Measurements from ENCODE around the gene RAB11FIP2. TPM values are rescaled to one million over a fixed set of nuclear protein-coding genes. Genes with fewer than 3 reads are reported as not detected.

The RAB11FIP2 gene
- polyA plus RNA-seq, 1 of the 3 experiments (the other 2 are of a cell fraction): 3.0 TPM

DNA sequence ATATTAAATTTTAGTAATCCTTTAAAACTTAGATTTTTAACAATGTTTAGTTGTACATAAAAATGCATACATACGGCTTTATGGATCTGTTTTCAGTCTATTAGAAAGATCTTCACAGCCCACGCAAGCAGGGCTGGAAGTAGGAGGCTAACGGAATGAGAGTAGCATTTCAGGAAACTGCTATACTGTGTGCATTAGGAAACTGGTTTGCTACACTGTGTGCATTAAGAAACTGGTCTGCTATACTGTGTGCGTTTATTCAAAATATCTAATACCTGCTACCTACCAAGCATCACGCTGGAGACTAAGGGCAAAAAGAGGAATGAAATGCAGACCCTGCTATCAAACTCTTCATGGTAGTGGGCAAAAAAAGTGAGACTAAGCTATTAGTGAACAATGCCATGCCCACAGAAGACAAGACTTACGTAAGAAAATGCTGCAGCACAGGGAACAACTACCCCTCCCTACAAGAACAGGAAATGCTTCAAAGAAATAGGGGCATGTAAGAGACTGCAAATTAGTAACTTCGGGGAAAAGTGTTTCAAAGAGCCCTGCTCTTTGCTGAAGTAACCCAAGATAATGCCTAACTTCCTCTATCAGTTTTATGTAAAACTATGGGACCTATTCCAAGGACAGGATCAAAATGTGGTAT lies 11.3 kb downstream of the RAB11FIP2 start (continued):
- TF ChIP-seq YY1 (IDR thresholded peaks at IDR 0.05; ENCODE audit: low read depth): no peak

DNA sequence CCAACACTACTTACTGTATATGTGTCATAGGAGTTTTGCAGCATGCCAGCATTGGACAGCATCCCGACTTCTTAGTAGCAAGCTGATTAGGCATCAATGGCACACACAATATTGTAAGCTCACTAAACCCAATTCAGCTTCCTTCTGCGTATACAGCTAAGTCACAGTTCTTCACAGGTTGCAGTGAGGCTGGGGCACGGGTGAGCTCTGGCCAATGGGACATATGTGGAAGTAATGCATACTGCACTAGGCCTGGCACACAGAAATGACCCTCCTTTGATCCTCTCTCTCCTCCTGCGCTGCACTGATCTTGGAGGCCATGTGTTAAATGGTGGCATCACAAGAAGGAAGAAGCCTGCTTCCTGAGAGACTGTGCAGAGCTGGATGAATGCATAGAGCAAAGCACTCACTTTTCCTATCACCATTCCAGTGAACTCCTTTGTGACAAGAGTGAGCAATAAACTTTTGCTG lies 11.9 kb downstream of the RAB11FIP2 start:
- H3F3A ChIP-seq (replicated peaks; ENCODE audit: insufficient read depth): peaks cover 6% of the 10 kb centered on the region
- H3K9me2 ChIP-seq: no peaks in the 10 kb centered on the region
- WGBS (ENCODE audit: low lambda C conversion rate): 98% methylated on average over 4 of the region's 4 CpGs
- no peaks in the 10 kb centered on the region for H3K27me3 ChIP-seq (ENCODE audit: insufficient read depth)
- no peak overlapping the region for H3K4me3 ChIP-seq (ENCODE audit: low read depth in 2 of 2, low read length in 1 of 2)
- POLR2A ChIA-PET: interaction anchor here (2.1 kb wide), 1 partner anchor 11 kb away, joined by 7 read pairs; no protein-coding TSS in a partner anchor
- no peak overlapping the region; a peak in 1 of 4 replicates for H3K27ac ChIP-seq (ENCODE audit: low read depth in 2 of 2, low read length in 1 of 2)
- no peak overlapping the region for H2AFZ ChIP-seq (ENCODE audit: low read depth)
- no peak for TF ChIP-seq MXI1 (IDR thresholded peaks at IDR 0.05; ENCODE audit: low read depth, low read length)
- TF ChIP-seq, protein P1, sequence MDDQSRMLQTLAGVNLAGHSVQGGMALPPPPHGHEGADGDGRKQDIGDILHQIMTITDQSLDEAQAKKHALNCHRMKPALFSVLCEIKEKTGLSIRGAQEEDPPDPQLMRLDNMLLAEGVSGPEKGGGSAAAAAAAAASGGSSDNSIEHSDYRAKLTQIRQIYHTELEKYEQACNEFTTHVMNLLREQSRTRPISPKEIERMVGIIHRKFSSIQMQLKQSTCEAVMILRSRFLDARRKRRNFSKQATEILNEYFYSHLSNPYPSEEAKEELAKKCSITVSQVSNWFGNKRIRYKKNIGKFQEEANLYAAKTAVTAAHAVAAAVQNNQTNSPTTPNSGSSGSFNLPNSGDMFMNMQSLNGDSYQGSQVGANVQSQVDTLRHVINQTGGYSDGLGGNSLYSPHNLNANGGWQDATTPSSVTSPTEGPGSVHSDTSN (IDR thresholded peaks at IDR 0.05): no peak
- TF ChIP-seq TCF12 (IDR thresholded peaks at IDR 0.05): no peak
- TF ChIP-seq, protein P2, sequence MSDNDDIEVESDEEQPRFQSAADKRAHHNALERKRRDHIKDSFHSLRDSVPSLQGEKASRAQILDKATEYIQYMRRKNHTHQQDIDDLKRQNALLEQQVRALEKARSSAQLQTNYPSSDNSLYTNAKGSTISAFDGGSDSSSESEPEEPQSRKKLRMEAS (IDR thresholded peaks at IDR 0.05; ENCODE audit: low read depth): no peak
- no peak for TF ChIP-seq IRF3 (IDR thresholded peaks at IDR 0.05; ENCODE audit: low read depth, low read length)
- TF ChIP-seq NFIC (IDR thresholded peaks at IDR 0.05; ENCODE audit: borderline replicate concordance): no peak
- no peak for TF ChIP-seq SIN3A (IDR thresholded peaks at IDR 0.05; ENCODE audit: borderline replicate concordance, low read depth, low read length)
- TF ChIP-seq, protein P3, sequence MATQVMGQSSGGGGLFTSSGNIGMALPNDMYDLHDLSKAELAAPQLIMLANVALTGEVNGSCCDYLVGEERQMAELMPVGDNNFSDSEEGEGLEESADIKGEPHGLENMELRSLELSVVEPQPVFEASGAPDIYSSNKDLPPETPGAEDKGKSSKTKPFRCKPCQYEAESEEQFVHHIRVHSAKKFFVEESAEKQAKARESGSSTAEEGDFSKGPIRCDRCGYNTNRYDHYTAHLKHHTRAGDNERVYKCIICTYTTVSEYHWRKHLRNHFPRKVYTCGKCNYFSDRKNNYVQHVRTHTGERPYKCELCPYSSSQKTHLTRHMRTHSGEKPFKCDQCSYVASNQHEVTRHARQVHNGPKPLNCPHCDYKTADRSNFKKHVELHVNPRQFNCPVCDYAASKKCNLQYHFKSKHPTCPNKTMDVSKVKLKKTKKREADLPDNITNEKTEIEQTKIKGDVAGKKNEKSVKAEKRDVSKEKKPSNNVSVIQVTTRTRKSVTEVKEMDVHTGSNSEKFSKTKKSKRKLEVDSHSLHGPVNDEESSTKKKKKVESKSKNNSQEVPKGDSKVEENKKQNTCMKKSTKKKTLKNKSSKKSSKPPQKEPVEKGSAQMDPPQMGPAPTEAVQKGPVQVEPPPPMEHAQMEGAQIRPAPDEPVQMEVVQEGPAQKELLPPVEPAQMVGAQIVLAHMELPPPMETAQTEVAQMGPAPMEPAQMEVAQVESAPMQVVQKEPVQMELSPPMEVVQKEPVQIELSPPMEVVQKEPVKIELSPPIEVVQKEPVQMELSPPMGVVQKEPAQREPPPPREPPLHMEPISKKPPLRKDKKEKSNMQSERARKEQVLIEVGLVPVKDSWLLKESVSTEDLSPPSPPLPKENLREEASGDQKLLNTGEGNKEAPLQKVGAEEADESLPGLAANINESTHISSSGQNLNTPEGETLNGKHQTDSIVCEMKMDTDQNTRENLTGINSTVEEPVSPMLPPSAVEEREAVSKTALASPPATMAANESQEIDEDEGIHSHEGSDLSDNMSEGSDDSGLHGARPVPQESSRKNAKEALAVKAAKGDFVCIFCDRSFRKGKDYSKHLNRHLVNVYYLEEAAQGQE (IDR thresholded peaks at IDR 0.05; ENCODE audit: low read depth, low read length): no peak
- TF ChIP-seq, protein P4, sequence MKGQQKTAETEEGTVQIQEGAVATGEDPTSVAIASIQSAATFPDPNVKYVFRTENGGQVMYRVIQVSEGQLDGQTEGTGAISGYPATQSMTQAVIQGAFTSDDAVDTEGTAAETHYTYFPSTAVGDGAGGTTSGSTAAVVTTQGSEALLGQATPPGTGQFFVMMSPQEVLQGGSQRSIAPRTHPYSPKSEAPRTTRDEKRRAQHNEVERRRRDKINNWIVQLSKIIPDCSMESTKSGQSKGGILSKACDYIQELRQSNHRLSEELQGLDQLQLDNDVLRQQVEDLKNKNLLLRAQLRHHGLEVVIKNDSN (IDR thresholded peaks at IDR 0.05; ENCODE audit: borderline replicate concordance, low read depth): no peak
- no peak for TF ChIP-seq EP300 (IDR thresholded peaks at IDR 0.05; ENCODE audit: borderline replicate concordance in 1 of 2, low read depth in 1 of 2, low read length in 1 of 2)
- no peak for TF ChIP-seq YY1 (IDR thresholded peaks at IDR 0.05; ENCODE audit: low read depth)
- TF ChIP-seq FOSL2 (IDR thresholded peaks at IDR 0.05; ENCODE audit: borderline replicate concordance, low read depth): no peak
- no peak overlapping the region for H3K9ac ChIP-seq
- CTCF ChIA-PET: interaction anchor here (0.9 to 1.6 kb wide), 4 partner anchors 205 to 497 kb away, joined by 3 to 18 read pairs (median 4); no protein-coding TSS in a partner anchor
- no peaks in the 10 kb centered on the region for H3K9me3 ChIP-seq
- no peaks in the 10 kb centered on the region for H4K20me1 ChIP-seq (ENCODE audit: insufficient read depth)
- no peak for DNase-seq
- H3K36me3 ChIP-seq (replicated peaks in 1 of 2; ENCODE audit: control insufficient read depth in 1 of 2, insufficient read depth in 2 of 2, low read length in 1 of 2): peaks cover 24 to 32% of the 10 kb centered on the region in 2 experiments
- peaks cover 10 to 13% of the 10 kb centered on the region in 2 experiments; a peak in 3 of 4 replicates for H3K4me1 ChIP-seq (ENCODE audit: control insufficient read depth in 1 of 2, insufficient read depth in 2 of 2, low read depth in 1 of 2, low read length in 1 of 2)
- peaks cover 23% of the 10 kb centered on the region for H3K79me2 ChIP-seq (ENCODE audit: insufficient read depth)
- H3K4me2 ChIP-seq: no peak overlapping the region
